ENCODE data around the gene LEKR1.
"Not testable (repeated sequence)": the region's sequence is repeated elsewhere in the genome, so short reads cannot be mapped to it uniquely, and the experiment has no call there.

LEKR1 gene

DNA sequence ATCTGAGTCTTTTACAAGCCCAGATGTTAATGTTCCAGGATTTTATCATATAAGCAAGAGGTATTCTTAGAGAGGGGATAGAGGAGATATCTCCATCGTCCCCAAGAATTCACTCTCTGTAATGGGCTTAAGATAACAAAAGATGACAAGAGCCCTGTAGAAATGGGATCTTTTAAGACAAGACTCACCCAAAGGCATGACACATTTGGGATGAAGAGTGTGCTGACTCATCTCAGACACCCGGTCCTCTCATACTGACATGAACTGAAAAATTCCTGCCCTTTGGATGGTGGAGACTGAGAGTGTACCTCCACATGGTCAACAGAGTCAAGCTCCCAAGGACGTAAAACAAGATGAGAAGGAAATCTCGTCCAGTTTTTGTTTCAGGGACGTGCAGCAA, 11.0 kb downstream of the LEKR1 start:
- DNase-seq (ENCODE audit: low read depth): no peak

DNA sequence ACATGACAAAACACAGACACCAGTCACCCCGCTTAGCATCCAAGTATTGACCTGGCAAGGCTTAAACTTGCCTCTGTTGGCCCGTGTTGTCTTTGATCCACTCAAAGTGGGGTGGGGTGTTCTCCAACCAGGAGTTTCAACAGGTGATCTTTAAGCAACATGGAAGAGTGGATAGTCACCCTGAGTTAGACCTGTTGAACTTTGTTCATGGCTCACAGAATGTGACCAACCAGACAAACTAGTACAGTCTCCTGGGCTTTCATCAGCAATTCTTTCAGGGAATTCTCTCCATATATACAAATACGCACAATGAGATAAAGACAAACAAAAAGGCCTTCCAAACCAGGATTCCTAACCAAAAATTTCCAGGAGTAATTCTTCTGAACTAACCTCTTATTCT, 11.9 kb downstream of the LEKR1 start:
- DNase-seq (ENCODE audit: low read depth): no peak

DNA sequence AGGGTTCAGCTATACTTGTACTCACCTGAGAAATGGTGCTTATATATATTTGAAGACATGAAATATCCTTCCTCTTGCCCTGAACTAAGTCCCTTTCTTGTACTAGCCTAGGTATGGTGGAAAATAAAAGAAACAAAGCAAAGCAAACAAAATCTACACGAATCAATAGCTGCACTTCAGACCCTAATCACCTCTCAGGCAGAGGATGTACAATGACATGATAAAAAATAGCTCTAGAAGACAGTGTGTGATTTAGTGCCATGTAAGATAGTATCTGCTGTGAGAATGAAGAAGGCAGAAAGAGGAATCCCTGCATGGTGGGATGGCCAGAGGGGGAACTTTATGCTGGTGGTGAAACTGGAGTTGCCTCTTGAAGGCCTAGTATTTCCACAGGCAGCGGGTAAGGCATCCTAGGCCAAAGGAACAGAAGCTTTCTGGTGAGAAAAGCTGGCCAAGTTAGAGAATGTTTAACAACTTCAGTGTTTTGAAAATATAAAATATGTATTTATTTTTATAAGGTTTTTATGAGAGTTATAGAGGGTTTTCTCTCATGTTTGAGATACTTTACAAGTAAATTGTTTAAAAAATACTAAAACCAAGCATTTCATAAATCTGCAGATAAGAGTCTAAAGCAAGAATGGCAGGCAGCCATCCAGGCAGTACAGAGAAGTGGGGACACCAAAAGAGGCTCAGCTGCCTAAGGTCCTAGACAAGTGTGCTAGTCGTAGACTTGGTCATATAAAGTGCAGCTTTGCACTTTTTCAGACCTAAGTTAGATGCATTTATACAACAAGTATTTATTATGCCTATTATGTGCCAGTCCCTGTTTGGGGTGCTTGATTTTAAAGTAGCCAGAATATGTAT, 14.9 kb downstream of the LEKR1 start:
- no peak for DNase-seq (ENCODE audit: low read depth)

DNA sequence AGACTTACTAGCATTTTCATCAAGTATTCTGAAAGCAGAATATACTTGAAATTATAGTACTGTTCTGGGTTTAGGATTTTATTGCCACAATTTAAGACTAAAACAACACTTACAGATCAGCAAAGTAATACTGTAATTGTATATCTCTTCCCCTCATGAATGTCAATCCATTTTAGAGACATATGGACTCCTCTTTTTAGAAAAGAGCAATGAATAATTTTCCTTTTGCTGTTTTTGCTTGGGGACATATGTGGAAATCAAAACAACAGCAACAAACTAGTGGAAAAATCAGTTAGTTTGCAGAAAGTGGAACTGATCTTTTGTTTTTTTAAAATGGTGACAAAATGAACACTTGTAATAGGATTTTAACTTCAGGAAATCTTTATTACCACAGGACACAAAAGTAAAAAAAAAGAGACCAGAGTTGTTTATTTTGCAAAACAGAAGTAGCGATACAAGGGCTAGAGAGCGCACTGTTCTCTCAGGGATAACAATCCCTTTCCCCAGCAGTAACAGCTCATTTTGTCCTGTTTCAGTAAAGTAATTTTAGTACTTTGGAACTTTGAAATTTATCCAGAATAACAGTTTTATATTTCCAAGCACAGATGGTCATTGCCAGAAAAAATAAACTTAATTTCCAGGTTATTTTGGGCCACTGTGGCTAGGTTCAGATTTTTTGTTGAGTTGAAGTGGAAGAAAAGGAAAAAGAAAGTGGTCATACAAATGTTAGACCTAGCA, 17.1 kb downstream of the LEKR1 start:
- DNase-seq (ENCODE audit: low read depth): no peak

DNA sequence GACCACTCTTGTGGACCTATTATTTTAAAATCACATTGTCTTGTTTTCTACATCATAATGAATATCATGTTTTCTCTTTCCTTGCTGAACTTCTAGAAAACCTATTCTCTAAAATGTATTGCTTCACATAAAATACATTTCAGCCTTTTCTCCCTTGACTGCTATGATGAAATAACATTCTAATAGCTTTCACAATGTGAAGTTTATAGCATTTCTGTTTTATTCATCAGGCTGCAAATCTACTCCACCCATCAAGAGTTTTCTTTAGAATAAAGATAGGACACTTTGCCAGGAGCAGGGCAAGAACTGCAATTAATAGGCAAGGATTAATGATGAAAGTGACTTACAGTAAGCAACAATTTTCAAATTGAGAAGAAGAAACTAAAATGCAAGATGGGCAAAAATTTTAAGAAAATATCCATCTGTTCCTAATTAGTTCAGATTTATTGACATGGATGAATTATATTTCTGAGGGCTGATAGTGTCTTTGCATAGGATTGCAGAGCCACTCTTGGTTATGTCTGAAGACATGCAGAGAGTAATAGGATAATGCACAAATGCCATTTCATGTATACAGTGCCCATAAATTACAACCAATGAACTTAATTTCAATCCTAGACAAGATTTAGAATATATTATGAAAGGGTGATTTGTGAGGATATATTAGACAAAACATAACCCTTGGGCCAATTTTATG, 21.7 kb downstream of the LEKR1 start:
- DNase-seq (ENCODE audit: low read depth): no peak

DNA sequence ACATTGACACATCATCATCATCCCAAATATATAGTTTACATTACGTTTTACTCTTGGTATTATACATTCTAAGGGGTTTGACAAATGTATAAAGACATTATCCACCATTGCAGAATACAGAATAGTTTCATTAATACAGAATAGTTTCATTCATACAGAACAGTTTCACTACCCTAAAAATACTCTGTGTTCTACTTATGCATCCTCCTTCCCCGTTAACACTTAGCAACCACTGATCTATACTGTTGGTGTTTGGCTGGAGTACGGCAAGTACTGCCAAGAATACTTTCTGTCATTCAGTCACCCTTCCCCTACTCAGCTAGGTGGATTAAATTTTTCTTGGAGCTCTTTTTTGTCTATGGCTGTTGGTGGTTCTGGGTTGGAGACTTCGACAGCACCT, 33.4 kb downstream of the LEKR1 start:
- DNase-seq (ENCODE audit: low read depth): no peak

DNA sequence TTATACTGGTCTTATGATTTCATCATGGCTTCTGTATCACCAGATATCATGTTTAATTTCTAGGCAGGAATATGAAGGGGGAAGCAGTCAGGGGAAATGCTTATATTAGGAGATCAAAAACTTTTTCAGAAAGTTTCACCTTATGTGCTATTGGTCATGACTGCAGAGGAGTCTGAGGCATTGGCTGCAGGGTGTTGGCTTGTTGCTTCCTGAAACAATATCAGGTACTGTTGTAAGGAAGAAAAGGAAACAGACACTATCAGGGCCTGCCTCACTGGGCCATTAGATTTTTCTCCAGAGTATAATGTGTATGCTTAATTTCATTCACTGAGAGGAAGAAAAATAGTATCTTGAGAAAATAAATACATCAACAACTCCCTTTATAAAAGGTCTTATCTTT, 34.7 kb downstream of the LEKR1 start:
- no peak for DNase-seq (ENCODE audit: low read depth)

DNA sequence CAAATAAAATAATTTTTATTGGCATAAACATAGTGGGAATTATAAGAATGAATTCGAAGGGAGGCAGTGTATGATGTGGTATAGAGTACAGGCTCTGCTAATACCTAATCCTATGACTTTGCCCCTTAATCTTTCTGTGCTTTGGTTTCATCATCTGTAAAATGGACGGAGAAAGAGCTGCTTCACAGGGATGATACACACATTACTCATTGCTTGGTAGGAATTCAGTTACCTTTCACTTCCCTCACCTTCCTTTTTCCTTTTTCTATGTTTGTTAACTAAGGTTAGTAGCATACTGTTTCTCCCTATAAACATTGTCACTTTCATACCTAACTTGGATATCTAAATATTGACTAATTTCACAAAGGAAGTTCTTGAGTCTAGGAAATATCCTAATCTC, 36.2 kb downstream of the LEKR1 start:
- DNase-seq (ENCODE audit: low read depth): no peak

DNA sequence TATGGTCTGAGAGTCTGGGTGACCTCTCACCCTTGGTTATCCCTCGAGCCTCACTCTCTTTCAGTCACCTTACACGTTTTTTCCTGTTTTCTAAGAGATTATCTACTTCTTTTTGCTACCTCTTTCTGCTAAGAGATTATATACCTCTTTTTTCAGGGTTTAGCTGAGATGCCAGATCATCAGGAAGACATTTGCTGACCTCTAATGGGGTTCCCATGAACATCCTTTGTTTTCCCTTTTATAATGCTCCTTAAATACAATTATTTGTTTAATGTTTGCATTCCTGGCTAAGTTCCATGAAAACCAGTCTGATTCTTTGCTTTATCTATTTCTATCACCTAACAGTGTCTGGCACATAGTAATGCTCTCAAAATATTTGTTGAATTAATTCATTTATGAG, 39.6 kb downstream of the LEKR1 start:
- no peak for DNase-seq (ENCODE audit: low read depth)

DNA sequence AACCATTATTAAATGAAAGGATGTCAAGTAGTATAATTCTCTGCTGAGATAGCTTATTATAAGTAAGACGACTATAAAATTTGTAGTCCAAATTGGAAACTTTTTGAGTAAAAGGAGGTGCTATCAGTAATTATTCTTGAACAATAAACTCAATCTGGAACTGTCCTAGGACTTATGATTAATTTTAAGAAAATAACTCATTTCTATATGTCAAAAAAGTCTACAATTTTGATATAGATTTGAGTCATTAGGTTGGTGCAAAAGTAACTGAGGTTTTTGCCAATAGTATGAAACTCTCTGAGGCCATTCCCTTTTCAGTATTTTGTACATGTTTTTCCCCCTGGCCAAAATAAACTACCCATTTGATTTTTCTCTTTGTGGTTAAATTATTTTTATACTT, 41.0 kb downstream of the LEKR1 start:
- DNase-seq (ENCODE audit: low read depth): no peak

DNA sequence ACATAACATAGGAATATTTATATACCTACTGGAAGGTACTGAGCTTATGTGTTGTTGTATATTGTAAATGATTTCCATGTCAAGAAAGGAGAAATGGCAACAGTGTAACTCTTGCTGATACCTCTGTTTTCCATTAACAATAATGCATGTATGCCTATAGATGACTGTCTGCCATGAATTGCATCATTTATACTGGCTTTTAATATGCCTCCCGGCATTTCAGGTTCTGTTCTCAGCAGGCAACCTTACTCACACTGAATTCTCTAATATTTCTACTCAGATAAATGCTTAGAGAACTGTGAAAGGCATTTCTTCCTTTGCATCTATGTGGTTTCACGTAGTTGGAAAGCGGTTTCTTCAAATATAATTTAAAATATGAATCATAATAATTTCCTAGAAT, 41.8 kb downstream of the LEKR1 start:
- DNase-seq (ENCODE audit: low read depth): no peak

DNA sequence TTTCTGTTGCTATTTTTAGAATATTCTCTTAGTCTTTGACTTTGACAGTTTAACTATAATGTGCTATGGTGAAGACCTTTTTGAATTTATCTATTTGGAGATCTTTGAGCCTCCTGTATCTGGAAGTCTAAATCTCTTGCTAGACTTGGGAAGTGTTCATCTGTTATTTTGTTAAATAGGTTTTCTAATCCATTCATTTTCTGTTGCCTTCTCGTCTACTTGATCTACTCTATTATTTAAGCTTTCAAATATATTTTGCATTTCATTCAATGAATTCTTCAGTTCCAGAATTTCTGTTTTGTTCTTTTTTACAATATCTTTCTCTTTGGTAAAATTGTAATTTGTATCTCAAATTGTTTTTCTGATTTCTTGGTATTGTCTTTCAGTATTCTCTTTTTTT, 47.8 kb downstream of the LEKR1 start:
- DNase-seq (ENCODE audit: low read depth): no peak

DNA sequence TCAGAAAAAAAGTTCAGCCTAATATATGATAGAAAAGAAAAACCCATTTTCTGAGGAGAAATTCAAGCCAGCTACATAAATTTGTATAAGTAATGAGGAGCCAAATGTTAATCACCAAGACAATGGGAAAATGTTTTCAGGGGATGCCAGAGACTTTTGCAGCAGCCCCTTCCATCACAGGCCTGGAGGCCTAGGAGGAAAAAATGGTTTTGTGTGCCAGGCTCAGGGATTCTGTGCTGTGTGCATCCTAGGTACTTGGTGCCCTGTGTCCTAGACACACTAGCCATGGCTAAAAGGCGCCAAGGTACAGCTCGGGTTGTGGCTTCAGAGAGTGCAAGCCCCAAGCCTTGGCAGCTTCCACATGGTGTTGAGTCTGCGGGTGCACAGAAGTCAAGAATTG, 53.3 kb downstream of the LEKR1 start:
- DNase-seq (ENCODE audit: low read depth): not testable (repeated sequence)

DNA sequence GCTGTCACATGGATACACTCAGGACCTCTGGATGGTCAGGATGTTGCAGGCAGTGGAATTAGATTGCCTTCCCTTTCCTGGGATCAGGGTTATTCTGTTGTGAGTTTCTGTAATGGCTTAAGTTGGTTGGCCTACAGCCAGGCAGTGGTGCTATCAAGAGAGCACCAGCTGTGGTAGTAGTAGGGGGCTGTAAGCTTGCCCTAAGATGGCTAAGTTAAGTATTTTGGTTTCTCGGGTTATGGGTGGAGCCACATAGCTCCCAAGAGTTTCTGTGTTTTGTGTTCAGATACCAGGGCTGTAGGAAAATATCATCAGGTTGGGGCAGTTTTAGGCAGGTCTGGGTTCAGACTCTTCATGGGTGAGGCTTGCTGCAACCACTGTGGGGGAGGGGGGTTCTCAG, 59.6 kb downstream of the LEKR1 start:
- no peak for DNase-seq (ENCODE audit: low read depth)

DNA sequence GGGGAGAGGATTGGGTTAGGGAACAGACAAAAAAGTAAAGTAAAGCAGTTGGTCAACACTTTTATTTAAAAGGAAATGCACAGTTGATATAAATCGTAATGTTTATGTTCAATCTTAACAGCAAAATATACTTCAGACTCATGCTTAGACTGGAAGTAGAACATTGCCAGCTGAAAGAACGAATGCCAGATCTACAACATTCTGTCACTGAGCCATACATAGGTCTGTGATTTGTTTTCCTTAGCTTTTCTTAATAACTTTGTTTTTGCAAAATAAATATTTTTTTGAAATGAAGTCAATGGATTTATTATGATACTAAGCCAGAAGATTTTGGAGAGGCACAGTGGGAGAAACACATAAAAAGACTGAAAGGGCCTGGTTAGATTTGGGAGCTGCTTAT, 62.0 kb downstream of the LEKR1 start:
- DNase-seq (ENCODE audit: low read depth): no peak

DNA sequence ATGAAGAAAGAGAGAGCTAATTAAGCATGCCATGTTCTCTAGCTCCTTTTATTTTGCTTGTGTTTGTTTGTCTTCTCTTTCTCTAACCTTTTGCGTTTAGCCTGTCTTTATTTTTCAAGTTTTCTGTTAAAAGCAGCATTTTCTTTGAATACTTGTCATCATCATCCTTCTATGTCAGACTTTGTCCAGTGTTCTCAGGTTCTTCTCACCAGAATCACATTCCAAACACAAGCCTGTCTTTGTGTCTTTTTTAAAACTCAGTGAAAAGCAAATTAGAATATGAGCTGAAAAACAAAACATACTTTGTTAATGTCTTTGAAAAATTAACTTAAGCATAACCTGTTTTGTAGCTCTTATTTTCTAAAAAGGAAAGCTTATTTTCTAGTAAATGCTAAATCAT, 62.4 kb downstream of the LEKR1 start:
- no peak for DNase-seq (ENCODE audit: low read depth)

DNA sequence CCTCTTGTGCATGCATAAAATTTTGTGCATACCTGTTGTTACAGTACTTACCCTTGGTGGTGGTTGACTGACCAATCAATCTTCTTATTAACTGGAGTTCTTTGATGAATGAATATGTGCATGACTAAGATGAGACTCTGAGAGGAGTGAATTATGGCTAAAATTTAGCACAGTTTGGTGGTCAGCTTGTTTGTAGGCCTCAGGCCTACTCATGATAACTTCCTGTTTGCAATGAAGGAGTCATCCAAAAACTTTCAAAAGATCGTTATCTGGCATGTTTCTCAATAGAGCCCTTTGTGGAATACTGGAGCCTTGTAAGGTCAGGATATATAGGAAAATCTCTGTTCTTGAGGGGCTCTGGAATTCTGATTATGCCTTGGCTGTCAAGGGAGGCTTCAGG, 66.5 kb downstream of the LEKR1 start:
- no peak for DNase-seq (ENCODE audit: low read depth)

DNA sequence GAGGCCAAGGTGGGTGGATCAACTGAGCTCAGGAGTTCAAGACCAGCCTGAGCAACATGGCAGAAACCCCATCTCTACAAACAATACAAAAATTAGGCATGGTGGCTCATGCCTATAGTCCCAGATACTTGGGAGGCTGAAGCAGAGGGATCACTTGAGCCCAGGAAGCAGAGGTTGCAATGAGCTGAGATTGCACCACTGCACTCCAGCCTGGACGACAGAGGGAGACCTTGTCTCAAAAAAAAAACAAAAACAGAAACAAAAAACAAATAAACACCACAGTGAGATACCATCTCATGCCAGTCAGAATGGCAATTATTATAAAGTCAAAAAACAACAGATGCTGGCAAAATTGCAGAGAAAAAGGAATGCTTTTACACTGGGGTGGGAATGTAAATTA, 69.2 kb downstream of the LEKR1 start:
- DNase-seq (ENCODE audit: low read depth): not testable (repeated sequence)

DNA sequence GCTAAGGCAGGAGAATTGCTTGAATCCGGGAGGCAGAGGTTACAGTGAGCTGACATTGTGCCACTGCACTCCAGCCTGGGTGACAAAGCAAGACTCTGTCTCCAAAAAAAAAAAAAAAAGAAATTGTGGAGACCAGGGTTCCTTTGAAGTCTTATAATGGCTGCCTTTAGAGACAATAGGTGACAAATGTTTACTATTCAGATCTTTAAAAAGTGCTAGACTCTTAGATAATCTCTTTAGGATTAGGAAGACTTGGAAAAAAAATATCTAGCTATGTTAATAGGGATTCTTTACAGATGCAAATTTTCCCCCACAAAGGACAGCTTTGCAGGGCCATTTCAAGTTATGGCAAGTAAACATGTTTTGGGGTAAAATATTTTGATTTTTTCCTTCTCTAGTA, 71.7 kb downstream of the LEKR1 start:
- not testable (repeated sequence) for DNase-seq (ENCODE audit: low read depth)

DNA sequence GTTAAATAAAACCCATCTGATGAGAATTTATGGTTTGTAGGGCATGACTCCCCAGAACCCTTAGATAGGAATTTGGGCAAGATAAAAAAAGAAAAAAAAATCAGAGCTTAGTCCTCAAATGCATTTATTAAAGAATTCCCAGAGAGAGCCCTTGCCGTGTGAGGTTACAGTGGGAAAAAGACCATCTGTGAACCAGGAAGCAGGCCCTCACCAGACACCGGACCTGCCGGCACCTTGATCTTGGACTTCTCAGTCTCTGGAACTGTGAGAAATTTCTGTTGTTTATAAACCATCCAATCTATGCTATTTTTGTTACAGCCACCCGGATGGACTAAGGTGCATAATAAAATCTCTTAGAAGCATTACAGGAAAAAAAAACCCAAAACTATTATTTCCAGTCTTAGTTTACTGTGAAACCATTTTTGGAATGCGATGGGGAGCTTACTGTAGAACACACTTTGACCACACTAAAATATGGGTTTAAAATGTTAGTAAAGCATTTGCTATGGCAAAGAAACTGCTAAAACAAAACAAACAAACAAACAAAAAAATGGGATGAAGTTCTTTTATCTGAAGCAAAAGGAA, 72.2 kb downstream of the LEKR1 start:
- DNase-seq (ENCODE audit: low read depth): no peak

DNA sequence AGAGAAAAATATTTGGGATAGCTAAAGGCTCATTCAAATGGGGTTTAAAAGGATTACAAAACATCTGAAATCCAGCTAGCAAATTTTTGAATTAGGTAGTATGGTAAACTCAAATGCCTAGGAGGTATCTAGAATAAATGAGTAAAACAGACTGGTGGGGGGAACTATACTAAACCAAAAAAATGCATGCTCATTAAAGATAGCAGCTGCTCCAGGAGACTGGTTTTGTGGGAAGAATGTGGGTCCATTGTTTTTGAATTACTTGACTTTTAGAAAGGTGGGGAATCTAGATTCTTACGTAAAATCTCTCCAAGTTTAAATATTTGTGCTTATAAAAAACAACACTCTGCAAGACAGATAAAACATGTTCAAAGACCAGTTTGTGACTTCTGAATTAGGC, 73.8 kb downstream of the LEKR1 start:
- no peak for DNase-seq (ENCODE audit: low read depth)

DNA sequence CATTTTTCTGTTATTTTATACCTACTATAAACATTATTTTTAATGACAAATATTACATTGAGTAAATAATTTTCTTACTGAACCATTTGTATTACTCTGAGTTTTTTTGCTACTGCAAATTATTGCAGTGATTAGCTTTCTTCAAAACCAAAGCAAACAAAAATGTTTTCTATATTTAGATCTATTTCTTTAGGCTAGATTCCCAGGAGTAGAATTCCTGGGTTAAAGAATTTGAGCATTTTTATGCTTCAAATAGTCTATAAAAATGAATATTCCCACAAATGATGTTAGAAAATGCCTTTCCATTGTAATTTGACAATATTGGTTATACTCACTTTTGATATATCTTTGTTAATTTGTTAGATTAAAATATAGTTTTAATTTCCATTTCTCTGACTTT, 76.8 kb downstream of the LEKR1 start:
- DNase-seq (ENCODE audit: low read depth): no peak

DNA sequence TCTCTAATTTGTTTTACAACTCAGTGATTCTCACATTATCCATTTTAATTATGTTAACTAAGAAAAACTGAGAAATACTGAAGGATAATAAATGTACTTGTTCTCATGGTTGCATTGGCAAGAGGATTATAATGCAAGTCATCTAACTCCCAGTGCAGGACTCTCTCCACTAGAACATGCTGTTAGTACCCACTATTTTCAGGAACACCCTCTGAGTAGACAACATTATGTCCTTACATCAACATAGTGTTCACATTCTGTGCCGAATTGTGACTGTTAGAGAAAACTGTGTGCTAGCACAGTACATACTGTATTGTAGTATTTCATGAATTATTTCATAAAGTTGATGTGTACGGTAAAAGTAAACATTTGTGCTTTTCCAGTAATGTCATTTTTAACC, 80.1 kb downstream of the LEKR1 start:
- no peak for DNase-seq (ENCODE audit: low read depth)
